Measurements from ENCODE around the gene AKR1C4. TPM values are rescaled to one million over a fixed set of nuclear protein-coding genes. Genes with fewer than 3 reads are reported as not detected.
"Not testable (repeated sequence)": the region's sequence is repeated elsewhere in the genome, so short reads cannot be mapped to it uniquely, and the experiment has no call there.

The AKR1C4 gene
- total RNA-seq, 2 donors from 2014 or later: 0.71 TPM; not detected in 1

DNA sequence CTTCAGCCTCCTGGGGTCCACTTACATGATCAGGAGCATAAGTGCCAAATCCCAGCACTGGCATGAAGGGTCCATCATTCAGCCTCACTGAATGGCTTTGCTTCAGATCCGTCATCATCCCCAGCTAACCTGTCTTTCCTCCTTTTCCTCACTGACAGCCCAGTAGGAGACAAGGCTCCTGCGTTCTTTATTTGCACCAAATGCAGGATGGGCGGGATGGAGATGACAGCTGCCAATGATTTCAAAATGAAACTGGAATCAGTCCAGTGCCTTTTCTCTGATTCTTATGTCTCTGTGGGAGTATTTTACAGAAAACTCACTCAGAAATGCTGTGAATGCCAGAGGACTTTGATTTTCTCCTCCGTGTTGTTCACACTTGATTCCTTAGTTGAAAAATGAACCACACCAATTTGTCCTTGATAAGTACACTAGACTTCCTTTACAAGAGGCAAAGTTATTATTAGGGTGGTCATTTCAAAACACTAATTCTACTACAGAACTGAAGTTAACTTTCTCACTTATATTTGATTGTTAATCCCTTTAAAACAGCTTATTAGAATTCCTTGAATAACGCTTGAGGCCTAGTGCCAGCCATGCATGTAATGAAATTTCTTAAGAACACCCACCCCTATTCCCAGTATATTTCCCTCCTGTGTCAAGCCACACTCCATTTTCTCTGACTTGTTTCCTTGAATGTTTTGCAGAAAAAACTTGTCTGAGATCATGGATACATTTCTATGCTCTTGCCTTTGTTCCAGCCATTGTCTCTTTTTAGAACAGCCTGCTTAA, 11.5 kb upstream of the AKR1C4 start, which contains the start of gene AKR1C8:
TSS of gene AKR1C8 (minus strand) at position 164 of the 789 bp plus-strand sequence. CDS start at position 118, 46 bp downstream.
- Mint-ChIP-seq H3K9me3 (no peaks in the 10 kb centered on the region), H3K27ac (no peak within 1 kb of the TSS), H3K4me3 (no peak within 1 kb of the TSS), H3K36me3 (ENCODE audit: low read depth) (no peaks in the 10 kb centered on the region), H3K27me3 (no peaks in the 10 kb centered on the region), H3K4me1 (no peaks in the 10 kb centered on the region)
- no peak for ATAC-seq (replicated peaks)

- Mint-ChIP-seq H3K27me3 (no peaks in the 10 kb centered on the region), H3K4me1 (no peaks in the 10 kb centered on the region), H3K4me3 (no peak overlapping the region), H3K9me3 (no peaks in the 10 kb centered on the region), H3K27ac (no peak overlapping the region), H3K36me3 (ENCODE audit: low read depth) (no peaks in the 10 kb centered on the region)
- no peak for ATAC-seq (replicated peaks)
Observed at GRCh38 chr10:5187867-5188266, 8.8 kb upstream of the AKR1C4 start.

GRCh38 chr10:5188358-5188757, 8.3 kb upstream of the AKR1C4 start:
- no peak for ATAC-seq (replicated peaks)
- no peaks in the 10 kb centered on the region for H3K4me1 Mint-ChIP-seq
- H3K9me3 Mint-ChIP-seq: no peaks in the 10 kb centered on the region
- H3K4me3 Mint-ChIP-seq: no peak overlapping the region
- no peak overlapping the region for H3K27ac Mint-ChIP-seq
- H3K27me3 Mint-ChIP-seq: no peaks in the 10 kb centered on the region
- H3K36me3 Mint-ChIP-seq (ENCODE audit: low read depth): no peaks in the 10 kb centered on the region

GRCh38 chr10:5194431-5194830, 2.2 kb upstream of the AKR1C4 start:
- Mint-ChIP-seq H3K4me3 (no peak overlapping the region), H3K9me3 (no peaks in the 10 kb centered on the region), H3K27ac (no peak overlapping the region), H3K4me1 (no peaks in the 10 kb centered on the region), H3K27me3 (no peaks in the 10 kb centered on the region), H3K36me3 (ENCODE audit: low read depth) (no peaks in the 10 kb centered on the region)
- no peak for ATAC-seq (replicated peaks)

- no peaks in the 10 kb centered on the region for H3K36me3 Mint-ChIP-seq (ENCODE audit: low read depth)
- H3K4me1 Mint-ChIP-seq: no peaks in the 10 kb centered on the region
- H3K4me3 Mint-ChIP-seq: no peak overlapping the region
- H3K27ac Mint-ChIP-seq: no peak overlapping the region
- ATAC-seq (replicated peaks): no peak
- no peaks in the 10 kb centered on the region for H3K27me3 Mint-ChIP-seq
- H3K9me3 Mint-ChIP-seq: no peaks in the 10 kb centered on the region
Observed at GRCh38 chr10:5195727-5196374, 786 bp upstream of the AKR1C4 start.

DNA sequence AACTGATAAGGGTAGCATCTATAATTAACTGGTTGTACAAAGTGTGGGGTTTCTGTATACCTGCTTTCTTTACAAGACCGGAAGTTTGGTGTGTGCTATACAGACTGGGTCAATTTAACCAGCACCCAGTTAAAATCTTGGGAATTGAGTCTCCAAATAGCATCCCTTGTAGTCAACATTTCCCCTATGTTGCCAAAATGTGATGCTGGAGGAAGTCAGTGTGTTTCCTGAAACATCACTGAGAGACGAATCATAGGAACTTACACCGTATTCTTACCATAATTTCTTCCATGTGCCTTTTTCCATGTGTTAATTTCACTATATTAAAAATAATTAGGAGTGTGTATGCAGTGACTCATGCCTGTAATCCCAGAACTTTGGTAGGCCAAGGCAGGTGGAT, 1.7 kb downstream of the AKR1C4 start:
- H3K27me3 Mint-ChIP-seq: no peaks in the 10 kb centered on the region
- no peaks in the 10 kb centered on the region for H3K4me1 Mint-ChIP-seq
- no peak for ATAC-seq (replicated peaks)
- H3K36me3 Mint-ChIP-seq (ENCODE audit: low read depth): no peaks in the 10 kb centered on the region
- H3K27ac Mint-ChIP-seq: no peak overlapping the region
- no peak overlapping the region for H3K4me3 Mint-ChIP-seq
- peaks cover 8% of the 10 kb centered on the region for H3K9me3 Mint-ChIP-seq

- Mint-ChIP-seq H3K4me3 (no peak overlapping the region), H3K36me3 (ENCODE audit: low read depth) (no peaks in the 10 kb centered on the region), H3K9me3 (peaks cover 9% of the 10 kb centered on the region), H3K27ac (no peak overlapping the region), H3K27me3 (no peaks in the 10 kb centered on the region), H3K4me1 (no peaks in the 10 kb centered on the region)
- ATAC-seq (replicated peaks): no peak
Observed at GRCh38 chr10:5199398-5199797, 2.8 kb downstream of the AKR1C4 start.

- H3K4me3 Mint-ChIP-seq: no peak overlapping the region
- ATAC-seq (replicated peaks): no peak
Observed at GRCh38 chr10:5206799-5207198, 10.2 kb downstream of the AKR1C4 start.

DNA sequence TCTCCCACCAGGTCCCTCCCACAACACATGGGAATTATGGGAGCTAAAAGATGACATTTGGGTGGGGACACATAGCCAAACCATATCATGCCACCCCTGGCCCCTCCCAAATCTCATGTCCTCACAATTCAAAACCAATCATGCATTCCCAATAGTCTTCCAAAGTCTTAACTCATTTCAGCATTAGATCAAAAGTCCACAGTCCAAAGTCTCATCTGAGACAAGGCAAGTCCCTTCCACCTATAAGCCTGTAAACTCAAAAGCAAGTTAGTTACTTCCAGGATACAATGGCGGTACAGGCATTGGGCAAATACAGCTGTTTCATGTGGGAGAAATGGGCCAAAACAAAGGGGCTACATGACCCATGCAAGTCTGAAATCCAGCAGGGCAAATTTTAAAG, 13.1 kb downstream of the AKR1C4 start:
- not testable (repeated sequence) for H3K27me3 Mint-ChIP-seq; H3K4me1 Mint-ChIP-seq; H3K27ac Mint-ChIP-seq; H3K36me3 Mint-ChIP-seq (ENCODE audit: low read depth); H3K4me3 Mint-ChIP-seq; ATAC-seq (replicated peaks); H3K9me3 Mint-ChIP-seq

More at GRCh38 chr10:5206799-5207198, 10.2 kb downstream of the AKR1C4 start:
- Mint-ChIP-seq H3K36me3 (ENCODE audit: low read depth) (no peaks in the 10 kb centered on the region), H3K4me1 (peaks cover 5% of the 10 kb centered on the region), H3K27me3 (no peaks in the 10 kb centered on the region), H3K9me3 (peaks cover 13% of the 10 kb centered on the region), H3K27ac (no peak overlapping the region)

DNA sequence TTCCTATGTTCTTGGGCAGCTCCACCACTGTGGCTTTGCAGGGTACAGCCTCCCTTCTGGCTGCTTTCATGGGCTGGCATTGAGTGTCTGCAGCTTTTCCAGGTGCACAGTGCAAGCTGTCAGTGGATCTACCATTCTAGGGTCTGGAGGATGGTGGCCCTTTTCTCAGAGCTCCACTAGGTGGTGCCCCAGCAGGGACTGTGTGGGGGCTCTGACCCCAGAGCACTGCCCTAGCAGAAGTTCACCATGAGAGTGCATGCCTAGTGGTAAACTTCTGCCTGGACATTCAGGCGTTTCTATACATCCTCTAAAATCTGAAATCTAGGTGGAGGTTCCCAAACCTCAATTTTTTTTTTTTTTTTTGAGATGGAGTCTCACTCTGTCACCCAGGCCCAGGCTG, 13.6 kb downstream of the AKR1C4 start:
- not testable (repeated sequence) for ATAC-seq (replicated peaks); H3K4me3 Mint-ChIP-seq; H3K27ac Mint-ChIP-seq; H3K36me3 Mint-ChIP-seq (ENCODE audit: low read depth); H3K9me3 Mint-ChIP-seq; H3K27me3 Mint-ChIP-seq; H3K4me1 Mint-ChIP-seq

DNA sequence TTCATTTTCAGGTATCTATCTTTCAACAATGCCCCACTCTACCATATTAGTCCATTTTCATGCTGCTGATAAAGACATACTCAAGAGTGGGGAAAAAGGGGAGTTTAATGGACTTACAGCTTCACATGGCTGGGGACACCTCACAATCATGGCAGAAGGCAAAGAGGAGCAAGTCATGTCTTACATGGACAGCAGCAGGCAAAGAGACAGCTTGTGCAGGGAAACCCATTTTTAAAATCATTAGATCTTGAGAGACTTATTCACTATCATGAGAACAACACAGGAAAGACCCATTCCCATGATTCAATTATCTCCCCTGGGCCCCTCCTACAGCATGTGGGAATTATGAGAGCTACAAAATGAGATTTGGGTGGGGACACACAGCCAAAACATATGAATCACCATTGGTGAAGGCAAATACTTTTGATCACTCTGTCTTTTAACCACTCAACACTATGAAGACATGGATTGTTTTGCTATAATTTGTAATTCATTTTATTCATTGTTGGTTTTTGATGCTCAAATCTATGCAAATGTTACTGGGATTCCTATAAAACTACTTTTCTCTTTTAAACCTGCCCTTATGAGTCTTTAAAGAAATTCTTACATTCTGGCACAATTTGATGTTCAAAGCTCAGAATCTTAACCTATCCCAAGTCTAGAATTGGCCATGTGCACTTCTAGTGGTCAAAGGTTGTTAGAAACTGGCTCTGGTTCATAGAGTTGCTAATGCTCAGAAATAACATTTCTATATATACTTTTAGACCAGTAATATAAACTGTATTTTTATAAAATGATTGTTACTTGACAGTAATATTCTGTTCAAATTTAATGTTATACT, 15.3 kb downstream of the AKR1C4 start:
- H3K9me3 Mint-ChIP-seq: peaks cover 8% of the 10 kb centered on the region
- no peaks in the 10 kb centered on the region for H3K36me3 Mint-ChIP-seq (ENCODE audit: low read depth)
- H3K4me1 Mint-ChIP-seq: no peaks in the 10 kb centered on the region
- no peaks in the 10 kb centered on the region for H3K27me3 Mint-ChIP-seq
- H3K4me3 Mint-ChIP-seq: no peak overlapping the region
- no peak for ATAC-seq (replicated peaks)
- no peak overlapping the region for H3K27ac Mint-ChIP-seq

DNA sequence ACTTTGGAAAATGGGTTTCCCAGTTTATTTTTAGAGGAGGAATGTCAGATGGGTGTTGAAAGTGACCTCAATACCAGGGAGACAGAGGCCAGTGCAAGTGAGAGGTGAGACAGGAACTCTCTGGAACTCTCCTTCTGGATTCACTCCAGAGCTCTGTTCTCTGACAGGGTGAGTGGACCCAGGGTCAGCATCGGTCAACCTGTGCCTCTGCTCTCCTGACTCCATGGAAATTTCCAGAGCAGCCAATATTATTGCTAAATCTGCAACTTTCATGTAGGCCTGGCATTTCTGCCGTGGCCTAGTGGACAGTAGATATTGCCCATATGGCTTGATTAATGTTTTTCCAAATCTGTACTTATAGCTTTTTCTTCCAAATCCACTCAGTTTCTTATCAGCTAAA, 20.2 kb downstream of the AKR1C4 start:
- H3K27ac Mint-ChIP-seq: no peak overlapping the region
- H3K36me3 Mint-ChIP-seq (ENCODE audit: low read depth): no peaks in the 10 kb centered on the region
- H3K4me1 Mint-ChIP-seq: no peaks in the 10 kb centered on the region
- no peaks in the 10 kb centered on the region for H3K27me3 Mint-ChIP-seq
- H3K4me3 Mint-ChIP-seq: no peak overlapping the region
- ATAC-seq (replicated peaks): no peak
- peaks cover 4% of the 10 kb centered on the region for H3K9me3 Mint-ChIP-seq

- H3K9me3 Mint-ChIP-seq: no peaks in the 10 kb centered on the region
- no peaks in the 10 kb centered on the region for H3K4me1 Mint-ChIP-seq
- H3K4me3 Mint-ChIP-seq: no peak overlapping the region
- no peaks in the 10 kb centered on the region for H3K27me3 Mint-ChIP-seq
- H3K36me3 Mint-ChIP-seq (ENCODE audit: low read depth): no peaks in the 10 kb centered on the region
- no peak overlapping the region for H3K27ac Mint-ChIP-seq
- ATAC-seq (replicated peaks): no peak
Observed at GRCh38 chr10:5219262-5219661, 22.6 kb downstream of the AKR1C4 start.

DNA sequence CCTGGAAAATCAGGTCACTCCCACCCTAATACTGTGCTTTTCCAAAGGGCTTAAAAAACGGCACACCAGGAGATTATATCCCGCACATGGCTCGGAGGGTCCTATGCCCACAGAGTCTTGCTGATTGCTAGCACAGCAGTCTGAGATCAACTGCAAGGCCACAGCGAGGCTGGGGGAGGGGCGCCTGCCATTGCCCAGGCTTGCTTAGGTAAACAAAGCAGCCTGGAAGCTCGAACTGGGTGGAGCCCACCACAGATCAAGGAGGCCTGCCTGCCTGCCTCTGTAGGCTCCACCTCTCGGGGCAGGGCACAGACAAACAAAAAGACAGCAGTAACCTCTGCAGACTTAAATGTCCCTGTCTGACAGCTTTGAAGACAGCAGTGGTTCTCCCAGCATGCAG, 26.3 kb downstream of the AKR1C4 start:
- not testable (repeated sequence) for H3K27ac Mint-ChIP-seq; H3K27me3 Mint-ChIP-seq; H3K36me3 Mint-ChIP-seq (ENCODE audit: low read depth); H3K4me3 Mint-ChIP-seq; H3K9me3 Mint-ChIP-seq; ATAC-seq (replicated peaks); H3K4me1 Mint-ChIP-seq

- H3K27ac Mint-ChIP-seq: no peak overlapping the region
- no peaks in the 10 kb centered on the region for H3K27me3 Mint-ChIP-seq
- no peak overlapping the region for H3K4me3 Mint-ChIP-seq
- no peaks in the 10 kb centered on the region for H3K36me3 Mint-ChIP-seq (ENCODE audit: low read depth)
- H3K9me3 Mint-ChIP-seq: peaks cover 4% of the 10 kb centered on the region
- H3K4me1 Mint-ChIP-seq: no peaks in the 10 kb centered on the region
- no peak for ATAC-seq (replicated peaks)
Observed at GRCh38 chr10:5229019-5229418, 32.4 kb downstream of the AKR1C4 start.

Measured in activated T-helper 17 cell treated with anti-CD3 and anti-CD28 coated beads, Interleukin-2, amount 50 U/mL, for 72 hours (primary cell).